Urinary bladder (tissue), 4 donors: Measurements from ENCODE around the gene COQ8A. TPM values are rescaled to one million over a fixed set of nuclear protein-coding genes. Genes with fewer than 3 reads are reported as not detected.

ENCODE experiments used
- DNase-seq: peaks from one replicate; pipeline ENCODE4 v3.0.0-alpha.2; 2015; ENCODE audit errors: extremely low spot score
- H3K27ac ChIP-seq: one replicate; pipeline ENCODE4 v1.5.1; 2013; ENCODE audit warnings: low read depth, mild to moderate bottlenecking, moderate library complexity
- H3K36me3 ChIP-seq: one replicate; pipeline ENCODE4 v1.6.1; 2013; ENCODE audit warnings: mild to moderate bottlenecking, moderate library complexity; ENCODE audit not compliant: insufficient read depth
- H3K4me1 ChIP-seq: one replicate; pipeline ENCODE4 v1.6.1; 2013; ENCODE audit warnings: mild to moderate bottlenecking, moderate library complexity; ENCODE audit not compliant: insufficient read depth
- H3K4me3 ChIP-seq: one replicate; pipeline ENCODE4 v1.5.1; 2013; ENCODE audit warnings: low read depth, low read length
- WGBS: extraction: QIAGEN DNeasy Blood & Tissue Kit; methylation state at CpG from one replicate; pipeline ENCODE4 v1.1.7; 2013; 5-methylcytosine and 5-hydroxymethylcytosine counted together
- polyA plus RNA-seq: library from polyadenylated mRNA; stranded (reverse); fragments of 200-250 nt; gene quantifications from one replicate; pipeline ENCODE4 v1.2.3, GENCODE V29; 2013
- total RNA-seq: library from RNA; depleted of rRNA; stranded (reverse); fragments of >200 nt; gene quantifications from one replicate; pipeline ENCODE4 v1.2.3, GENCODE V29; 2014
- donor health status: healthy with polysubstance abuse.
- donor health status: healthy.

The COQ8A gene
- total and polyA plus RNA-seq, 2 donors, result 17.8 to 113 TPM

GRCh38 chr1:226939438-226940028 is 561 bp upstream of the COQ8A start:
- Histone ChIP-seq H3K36me3 (no peaks in the 10 kb centered on the region), H3K4me1 (no peaks in the 10 kb centered on the region), H3K27ac (peak overlapping the region; percentile 94), H3K4me3 (peak overlapping the region; percentile 52)
- DNase-seq, result peak; percentile 20
- under 1% methylated on average over 51 of the region's 51 CpGs for WGBS

- no peaks in the 10 kb centered on the region for H3K4me1 ChIP-seq
- no peak overlapping the region for H3K27ac ChIP-seq
- DNase-seq, result no peak
- H3K4me3 ChIP-seq, result peak overlapping the region; percentile 60
- H3K36me3 ChIP-seq, result no peaks in the 10 kb centered on the region
- WGBS, result 38% methylated on average over 6 of the region's 6 CpGs
These were observed 643 bp downstream of the COQ8A start for GRCh38 chr1:226940806-226941067.

- no peaks in the 10 kb centered on the region for H3K36me3 ChIP-seq
- no peak overlapping the region for H3K4me3 ChIP-seq
- H3K4me1 ChIP-seq, result no peaks in the 10 kb centered on the region
- WGBS, result 69% methylated on average over 3 of the region's 3 CpGs
- DNase-seq, result no peak
- H3K27ac ChIP-seq, result no peak overlapping the region
These were observed 2.3 kb downstream of the COQ8A start for GRCh38 chr1:226942392-226942791.

- H3K4me1 ChIP-seq, result no peaks in the 10 kb centered on the region
- H3K36me3 ChIP-seq, result no peaks in the 10 kb centered on the region
- H3K4me3 ChIP-seq, result no peak overlapping the region
- H3K27ac ChIP-seq, result no peak overlapping the region
- 70% methylated on average over 5 of the region's 5 CpGs for WGBS
- DNase-seq, result no peak
These were observed 3.1 kb downstream of the COQ8A start for GRCh38 chr1:226943156-226943555.

- DNase-seq, result no peak
- no peak overlapping the region for H3K4me3 ChIP-seq
- no peak overlapping the region for H3K27ac ChIP-seq
- H3K4me1 ChIP-seq, result no peaks in the 10 kb centered on the region
- no peaks in the 10 kb centered on the region for H3K36me3 ChIP-seq
- WGBS, result 87% methylated on average over 2 of the region's 2 CpGs
These were observed 3.8 kb downstream of the COQ8A start for GRCh38 chr1:226943927-226944326.

- Histone ChIP-seq H3K36me3 (no peaks in the 10 kb centered on the region), H3K4me1 (no peaks in the 10 kb centered on the region), H3K27ac (no peak overlapping the region), H3K4me3 (no peak overlapping the region)
- no peak for DNase-seq
- WGBS, result 60% methylated on average over 19 of the region's 19 CpGs
These were observed 5.2 kb downstream of the COQ8A start for GRCh38 chr1:226945106-226945857.

- WGBS, result 77% methylated on average over 8 of the region's 8 CpGs
- Histone ChIP-seq H3K36me3 (no peaks in the 10 kb centered on the region), H3K27ac (no peak overlapping the region), H3K4me1 (no peaks in the 10 kb centered on the region), H3K4me3 (no peak overlapping the region)
- no peak for DNase-seq
These were observed 5.8 kb downstream of the COQ8A start for GRCh38 chr1:226945858-226946245.

GRCh38 chr1:226946285-226946684 is 6.2 kb downstream of the COQ8A start:
- no peak for DNase-seq
- Histone ChIP-seq H3K27ac (no peak overlapping the region), H3K4me3 (no peak overlapping the region), H3K4me1 (no peaks in the 10 kb centered on the region), H3K36me3 (no peaks in the 10 kb centered on the region)
- 89% methylated on average over 9 of the region's 9 CpGs for WGBS

GRCh38 chr1:226946841-226947240 is 6.7 kb downstream of the COQ8A start:
- Histone ChIP-seq H3K27ac (no peak overlapping the region), H3K4me3 (no peak overlapping the region), H3K4me1 (no peaks in the 10 kb centered on the region), H3K36me3 (no peaks in the 10 kb centered on the region)
- no peak for DNase-seq
- WGBS, result 71% methylated on average over 3 of the region's 3 CpGs

- H3K27ac ChIP-seq, result no peak overlapping the region
- no peaks in the 10 kb centered on the region for H3K4me1 ChIP-seq
- no peaks in the 10 kb centered on the region for H3K36me3 ChIP-seq
- 91% methylated on average over 2 of the region's 2 CpGs for WGBS
- H3K4me3 ChIP-seq, result no peak overlapping the region
- no peak for DNase-seq
These were observed 8.0 kb downstream of the COQ8A start for GRCh38 chr1:226948051-226948450.

- 97% methylated on average over 6 of the region's 6 CpGs for WGBS
- Histone ChIP-seq H3K4me3 (no peak overlapping the region), H3K36me3 (no peaks in the 10 kb centered on the region), H3K4me1 (no peaks in the 10 kb centered on the region), H3K27ac (no peak overlapping the region)
- no peak for DNase-seq
These were observed 8.4 kb downstream of the COQ8A start for GRCh38 chr1:226948480-226948879.

GRCh38 chr1:226948996-226949395 is 8.9 kb downstream of the COQ8A start:
- H3K4me3 ChIP-seq, result no peak overlapping the region
- H3K36me3 ChIP-seq, result no peaks in the 10 kb centered on the region
- no peaks in the 10 kb centered on the region for H3K4me1 ChIP-seq
- H3K27ac ChIP-seq, result no peak overlapping the region
- WGBS, result 94% methylated on average over 15 of the region's 15 CpGs
- DNase-seq, result no peak

- no peak overlapping the region for H3K27ac ChIP-seq
- no peak for DNase-seq
- H3K4me3 ChIP-seq, result no peak overlapping the region
- WGBS, result 96% methylated on average over 3 of the region's 3 CpGs
- no peaks in the 10 kb centered on the region for H3K36me3 ChIP-seq
- no peaks in the 10 kb centered on the region for H3K4me1 ChIP-seq
These were observed 9.3 kb downstream of the COQ8A start for GRCh38 chr1:226949401-226949800.

GRCh38 chr1:226950316-226950715 is 10.2 kb downstream of the COQ8A start:
- Histone ChIP-seq H3K27ac (no peak overlapping the region), H3K4me3 (no peak overlapping the region), H3K4me1 (no peaks in the 10 kb centered on the region), H3K36me3 (no peaks in the 10 kb centered on the region)
- DNase-seq, result no peak
- 98% methylated on average over 1 of the region's 1 CpG for WGBS
